Skin of body (tissue), 2 donors: ENCODE data around the gene AMFR. TPM values are rescaled to one million over a fixed set of nuclear protein-coding genes. Genes with fewer than 3 reads are reported as not detected.

Experiments
- DNase-seq: peaks from one replicate; lab custom pipeline; 2025; lab: John Stamatoyannopoulos, UW
- total RNA-seq: library from RNA; depleted of rRNA; stranded (reverse); fragments of >200 nt; gene quantifications from one replicate; pipeline ENCODE4 v1.2.3, GENCODE V29; 2014

Gene AMFR
- total RNA-seq, 1 donor from 2014 or later: 88.4 TPM

DNA sequence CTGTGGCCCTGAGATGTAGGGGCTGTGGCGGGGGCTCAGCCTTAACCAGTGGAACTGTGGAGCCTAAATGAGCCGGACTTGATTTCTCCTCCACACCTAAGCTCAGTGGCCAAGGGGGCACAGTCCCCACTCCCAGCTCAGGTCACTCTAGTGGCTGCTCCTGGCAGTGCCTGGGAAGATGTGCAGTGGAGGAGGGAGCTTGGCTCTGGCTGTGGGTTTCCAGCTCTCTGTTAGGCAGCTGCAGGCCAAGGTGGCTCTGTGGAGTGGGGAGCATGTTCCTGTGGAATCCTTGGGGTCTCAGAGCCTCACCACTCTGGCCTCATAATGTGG is 76.3 kb downstream of the AMFR start:
- DNase-seq: no peak

DNA sequence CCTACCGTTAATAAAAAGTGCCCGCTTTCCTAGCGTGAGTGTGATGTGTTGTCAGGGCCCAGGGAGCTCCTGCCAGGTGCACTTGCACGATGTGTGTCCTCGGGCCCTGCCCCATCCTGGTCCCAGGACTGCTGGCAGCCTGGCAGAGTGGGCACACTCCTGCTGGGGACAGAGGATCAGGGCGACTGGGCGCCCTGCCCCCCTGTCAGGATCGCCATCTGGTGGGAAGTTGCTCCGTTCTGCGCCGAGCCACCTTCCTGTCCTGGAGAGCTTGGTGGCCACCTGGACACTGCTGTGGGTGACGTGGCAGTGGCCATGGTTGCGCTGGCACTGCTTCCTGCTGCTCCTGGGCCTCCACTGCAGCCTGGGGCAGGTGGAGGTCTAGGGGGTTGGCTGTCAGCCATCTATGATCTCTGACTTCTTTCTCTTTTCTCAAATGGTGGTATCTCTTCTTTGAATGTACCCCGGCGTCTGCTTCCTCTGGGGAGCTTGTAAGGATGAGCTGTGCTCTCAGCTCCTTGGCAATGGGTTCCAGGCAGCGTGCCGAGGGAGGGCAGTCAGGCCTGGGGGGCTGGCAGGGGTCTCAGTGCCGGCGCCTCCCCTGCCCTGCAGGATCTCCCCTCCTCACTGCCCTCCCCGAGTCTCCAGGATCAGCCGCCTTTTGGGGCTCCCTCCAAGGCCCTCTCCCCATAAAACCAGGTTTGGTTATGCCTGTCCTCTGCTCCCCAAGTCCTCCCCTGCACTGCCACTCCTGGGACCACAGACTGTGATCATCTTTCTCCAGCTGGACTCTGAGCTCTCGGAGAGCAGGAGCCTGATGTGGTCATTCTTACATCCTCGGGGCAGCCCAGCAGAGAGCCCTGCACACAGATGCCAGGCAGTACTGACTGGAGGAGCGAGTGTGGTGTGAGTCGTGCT is 76.9 kb downstream of the AMFR start:
- no peak for DNase-seq

DNA sequence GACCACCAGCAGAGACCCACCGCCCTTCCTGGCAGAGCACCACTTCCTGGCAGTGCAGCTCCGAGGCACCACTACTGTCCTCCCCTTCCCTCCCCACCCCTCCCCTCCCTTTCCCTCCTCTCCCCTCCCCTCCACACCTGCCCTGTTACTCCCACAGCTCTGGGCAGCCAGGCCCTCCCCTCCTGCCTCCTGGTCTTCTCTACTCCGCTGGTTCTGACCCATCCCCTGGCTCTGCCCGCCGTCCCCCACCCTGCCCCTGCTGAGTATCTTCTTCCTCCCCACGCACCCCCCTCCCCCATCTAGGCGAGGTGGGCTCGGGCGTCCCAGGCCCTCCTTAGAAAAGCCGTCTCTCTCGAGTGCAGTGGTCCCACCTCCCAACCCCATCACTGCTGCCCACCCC is 77.7 kb downstream of the AMFR start:
- no peak for DNase-seq

DNA sequence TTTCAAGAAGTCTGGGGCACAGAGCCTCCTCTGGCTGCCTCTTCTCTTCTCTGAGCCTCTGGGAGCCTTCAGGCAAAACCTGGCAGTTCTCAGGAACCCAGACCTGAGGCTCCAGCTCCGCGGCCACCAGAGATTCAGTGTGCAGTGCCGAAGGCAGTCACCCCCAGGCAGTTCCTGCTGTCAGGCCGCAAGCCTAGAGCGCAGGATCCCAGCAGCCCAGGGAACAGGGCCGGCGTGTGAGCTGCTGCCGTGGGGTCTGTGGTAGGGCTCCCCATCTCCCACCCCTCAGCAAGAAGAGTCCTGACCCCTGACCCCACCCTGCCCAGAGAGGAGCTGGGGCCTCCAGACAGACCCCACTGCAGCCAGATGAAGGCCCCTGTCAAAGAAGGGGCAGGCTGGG is 78.2 kb downstream of the AMFR start:
- DNase-seq: no peak

DNA sequence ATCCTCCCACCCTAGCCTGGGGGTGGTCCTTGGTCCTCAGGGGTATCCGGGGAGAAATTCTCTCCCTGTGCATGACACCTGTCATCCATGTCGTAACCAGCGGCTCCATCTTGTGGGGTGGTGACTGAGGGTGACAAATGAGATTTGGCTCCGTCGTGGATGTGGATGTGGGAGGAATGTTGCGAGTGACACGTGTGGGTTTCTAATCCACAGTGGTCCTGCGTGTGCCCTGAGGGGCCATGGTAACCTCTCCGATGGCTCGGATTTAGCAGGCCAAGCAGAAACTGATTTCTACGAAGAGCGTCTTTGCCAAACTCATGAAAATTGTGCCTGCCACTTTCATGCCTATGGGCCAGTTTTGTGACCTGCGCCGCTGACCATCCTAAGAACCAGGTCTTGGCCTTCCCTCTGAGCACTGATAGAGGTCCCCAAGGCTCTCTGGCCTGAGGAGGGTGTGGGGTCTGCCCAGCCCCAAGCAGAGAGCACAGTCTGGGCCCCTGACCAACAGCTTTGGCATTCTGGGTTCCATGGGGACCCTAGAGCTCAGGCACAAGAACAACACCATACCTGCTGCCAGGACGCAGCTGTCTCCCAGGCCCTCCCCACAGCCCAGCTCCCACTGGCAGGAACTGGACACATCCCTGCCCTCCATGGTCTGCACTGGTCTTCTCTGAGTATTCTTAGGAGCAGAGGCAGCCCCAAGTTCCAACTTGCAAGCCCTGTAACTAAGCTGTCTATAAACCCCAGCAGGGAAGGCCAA is 79.0 kb downstream of the AMFR start:
- DNase-seq: no peak

DNA sequence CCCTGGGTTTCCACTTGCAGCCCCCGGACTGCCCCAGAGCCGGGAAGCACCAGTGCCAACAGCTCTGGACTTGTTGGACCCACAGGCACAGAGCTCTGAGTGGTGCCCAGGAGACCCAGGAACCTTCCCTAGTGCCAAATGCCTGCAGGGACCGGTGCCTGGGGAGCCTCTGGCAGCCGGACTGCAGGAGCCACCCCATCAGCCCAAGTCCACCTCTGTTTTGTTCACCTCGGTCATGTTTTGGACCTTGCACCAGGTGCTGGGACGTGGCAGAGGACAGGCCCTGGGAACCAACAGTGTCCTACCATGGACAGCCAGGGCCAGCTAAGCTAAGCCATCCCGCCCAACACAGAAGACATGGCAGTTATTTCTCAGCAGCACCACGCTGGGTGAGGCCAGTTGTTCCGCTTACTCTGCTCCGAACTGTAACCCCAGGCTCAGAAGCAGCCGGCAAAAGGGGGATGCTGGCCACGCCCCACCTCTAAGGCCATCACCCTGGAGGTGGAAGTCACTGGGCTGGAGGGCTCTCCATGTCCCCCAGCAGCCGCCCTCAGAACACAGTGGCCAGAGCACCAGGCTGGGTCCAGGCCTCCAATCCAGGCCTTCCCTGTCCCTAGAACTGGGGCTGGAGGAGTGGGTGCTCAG is 79.8 kb downstream of the AMFR start:
- no peak for DNase-seq

DNA sequence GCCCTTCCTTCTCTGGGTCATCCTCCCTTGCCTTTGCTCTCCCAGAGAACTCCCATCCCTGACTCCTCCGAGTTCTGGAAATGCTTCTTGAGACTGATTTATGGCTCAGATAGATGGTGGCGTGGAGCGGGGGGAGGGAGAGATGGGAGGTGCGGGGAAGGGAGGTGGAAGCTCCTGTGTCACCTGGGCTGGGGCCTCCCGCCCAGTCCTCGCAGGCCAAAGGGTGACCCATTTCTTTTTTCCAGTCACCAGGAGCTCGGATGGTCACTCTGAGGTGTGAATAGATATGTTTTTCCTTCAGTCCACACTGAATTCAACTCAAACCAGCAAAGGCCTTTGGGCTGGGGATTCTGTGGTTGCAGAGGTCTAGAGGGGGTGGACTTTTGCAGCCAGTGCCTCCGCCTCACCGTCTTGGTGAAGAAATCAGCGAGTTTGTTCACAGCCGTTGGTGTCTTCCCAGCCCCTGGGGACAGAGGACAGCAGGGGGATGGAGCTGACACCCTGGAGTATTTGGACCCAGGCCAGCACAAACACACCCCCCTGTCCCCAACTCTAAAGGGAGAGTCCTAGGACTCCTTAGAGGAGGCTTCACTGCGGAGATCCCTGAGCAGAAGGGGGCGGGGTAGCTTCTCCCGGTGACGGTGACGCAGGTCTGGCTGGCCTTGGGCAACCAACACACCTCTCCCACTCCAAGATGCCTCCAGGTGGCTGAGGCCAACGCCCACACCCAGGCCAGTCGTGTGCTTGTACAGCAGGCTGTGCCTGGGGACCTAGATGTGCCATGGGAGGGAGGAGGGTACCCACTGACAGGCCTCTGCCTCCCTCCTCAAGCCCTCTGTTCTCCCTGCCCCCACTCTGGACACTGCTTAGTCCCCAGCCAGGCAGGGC is 80.6 kb downstream of the AMFR start:
- DNase-seq: no peak

DNA sequence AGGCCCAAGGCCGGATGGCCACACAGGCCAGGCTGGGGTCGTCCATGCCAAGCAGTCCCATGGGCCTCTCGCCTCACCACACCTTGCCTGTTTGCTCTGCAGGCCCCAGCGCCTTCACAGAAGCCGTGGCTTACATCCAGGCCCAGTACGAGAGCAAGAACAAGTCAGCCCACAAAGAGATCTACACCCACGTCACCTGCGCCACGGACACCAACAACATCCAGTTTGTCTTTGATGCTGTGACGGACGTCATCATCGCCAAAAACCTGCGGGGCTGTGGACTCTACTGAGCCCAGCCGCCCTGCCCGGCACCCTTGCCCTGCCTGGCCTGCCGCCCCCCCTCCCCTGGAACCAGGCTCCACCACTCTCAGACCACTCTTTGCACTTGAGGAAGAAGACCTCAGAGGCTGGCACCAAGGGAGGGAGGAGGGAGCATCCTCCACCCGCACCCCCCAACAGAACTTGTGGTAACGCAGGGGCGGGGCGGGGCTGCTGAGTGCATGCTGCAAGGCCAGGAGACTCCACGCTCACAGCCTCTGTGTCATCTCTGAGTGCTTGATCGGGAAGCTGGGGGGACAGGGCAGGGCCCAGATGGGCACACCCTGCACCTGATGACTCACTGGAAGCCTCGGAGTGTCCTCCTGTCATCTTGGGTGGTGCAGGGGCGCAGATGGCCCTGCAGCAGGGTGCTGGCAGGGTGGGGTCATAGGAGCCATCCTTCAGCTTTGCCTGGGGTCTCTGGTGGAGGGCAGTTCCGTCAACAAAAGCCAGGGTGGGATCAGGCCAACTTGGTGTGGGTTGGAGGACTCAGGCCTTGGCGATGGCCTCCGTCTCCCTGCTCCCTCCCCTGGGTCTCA is 81.5 kb downstream of the AMFR start:
- no peak for DNase-seq

DNA sequence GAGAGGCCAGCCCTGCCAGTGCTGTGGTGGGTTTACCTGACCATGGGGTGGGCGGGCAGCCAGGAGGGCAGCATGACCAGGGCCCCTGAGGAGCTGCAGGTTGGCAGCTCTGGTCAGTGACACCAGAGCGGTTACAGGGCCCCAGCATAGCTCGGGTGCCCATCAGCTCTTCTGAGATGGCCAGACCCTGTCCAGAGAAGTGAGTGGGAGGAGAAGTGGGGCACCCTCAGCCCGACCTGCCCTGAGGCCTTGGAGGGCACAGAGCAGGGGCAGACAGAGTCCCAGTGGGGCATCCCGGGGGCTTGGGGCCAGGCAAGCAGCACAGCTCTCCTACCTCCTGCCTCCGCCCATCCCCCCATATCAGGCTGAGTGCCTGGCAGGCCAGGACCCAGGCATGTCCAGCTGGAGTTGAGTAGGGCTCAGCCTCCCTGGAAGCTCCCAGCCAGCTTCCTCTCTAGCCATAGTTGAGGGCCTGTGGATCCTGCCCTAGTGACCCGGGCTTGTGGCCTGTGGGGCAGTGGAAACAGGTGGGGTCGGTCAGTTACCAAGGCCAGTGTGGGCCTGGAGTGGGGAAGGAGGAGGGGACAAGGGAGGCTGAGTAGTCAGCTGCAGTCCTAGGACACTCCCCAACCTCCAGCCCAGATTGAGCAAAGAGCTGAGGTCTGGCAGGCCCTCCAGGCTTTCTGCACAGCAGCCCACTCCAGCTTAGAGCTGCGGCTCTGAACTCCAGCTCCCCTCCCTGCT is 83.5 kb downstream of the AMFR start:
- DNase-seq: no peak

DNA sequence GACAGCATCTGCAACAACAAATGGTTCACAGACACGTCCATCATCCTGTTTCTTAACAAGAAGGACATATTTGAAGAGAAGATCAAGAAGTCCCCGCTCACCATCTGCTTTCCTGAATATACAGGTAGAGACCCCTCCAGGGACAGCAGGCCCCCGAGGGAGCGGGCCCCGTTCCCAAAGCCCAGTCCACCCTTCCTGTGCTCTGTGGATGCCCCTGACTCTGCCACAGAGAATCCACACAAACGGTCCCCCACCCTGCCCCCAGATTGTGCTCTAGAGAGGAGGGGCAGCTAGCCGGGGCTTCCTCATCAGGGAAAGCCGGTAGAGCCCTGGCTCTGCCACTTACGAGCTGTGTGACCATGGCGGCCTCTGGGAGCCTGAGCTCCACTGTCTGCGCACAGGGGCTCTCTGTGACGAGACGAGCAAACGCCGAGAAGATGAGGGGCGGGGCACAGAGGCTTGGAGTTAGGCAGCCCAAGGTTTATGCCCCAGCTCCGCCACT is 84.4 kb downstream of the AMFR start:
- no peak for DNase-seq

DNA sequence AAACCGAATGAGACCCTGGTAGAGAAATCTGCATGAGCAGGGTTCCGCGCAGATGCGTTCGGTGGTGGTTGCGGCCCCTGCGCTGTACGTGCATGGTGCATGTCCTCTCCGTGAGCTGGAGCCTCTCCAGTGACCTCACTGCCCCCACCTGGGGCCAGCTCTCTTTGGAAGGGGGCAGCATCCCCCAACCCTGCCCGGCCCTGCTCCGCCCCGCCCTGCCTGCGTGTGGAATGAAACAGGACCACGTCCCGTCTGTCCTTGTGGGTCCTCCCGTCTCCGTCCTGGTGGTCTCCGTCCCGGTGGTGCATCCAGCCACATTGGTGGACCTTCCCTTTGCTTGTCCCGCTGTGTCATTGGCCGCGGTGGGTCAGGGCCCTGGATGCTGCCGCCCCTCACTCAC is 84.9 kb downstream of the AMFR start:
- DNase-seq: no peak

DNA sequence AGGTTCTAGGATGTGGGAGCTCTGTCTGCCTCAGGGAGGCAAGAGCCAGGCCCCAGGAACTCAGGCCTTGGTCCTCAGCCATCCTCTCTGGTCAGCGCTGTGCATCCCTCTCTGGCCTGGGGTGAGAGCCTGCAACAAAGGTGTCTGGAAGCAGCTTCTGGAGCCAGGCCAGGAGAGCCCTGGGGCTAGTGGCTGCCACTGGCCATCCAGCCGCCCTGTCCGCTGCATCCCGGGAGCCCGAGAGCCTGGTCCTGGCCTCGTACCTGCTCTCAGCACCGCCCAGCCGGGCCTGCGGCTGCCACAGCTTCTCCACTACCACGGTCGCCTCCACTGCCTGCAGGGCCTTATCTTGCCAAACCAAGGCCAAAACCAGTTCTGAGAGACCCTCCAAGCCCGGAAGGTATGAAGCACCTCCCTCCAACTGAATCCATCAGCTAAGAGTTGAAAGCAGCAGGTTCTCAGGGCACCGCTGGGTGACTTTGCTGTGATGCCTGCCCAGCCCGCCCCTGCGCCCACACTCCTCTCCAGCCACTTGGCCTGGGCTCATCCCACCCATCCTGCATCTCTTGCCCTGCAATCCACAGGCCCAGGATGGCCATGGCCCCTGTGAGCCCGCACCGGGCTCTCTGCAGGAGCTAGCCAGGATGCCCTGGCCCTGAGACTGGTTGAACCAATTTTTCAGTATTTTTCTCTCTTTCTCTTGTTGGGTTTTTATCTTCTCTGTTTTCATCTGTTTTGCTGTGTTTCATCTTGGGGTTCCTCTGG is 85.7 kb downstream of the AMFR start:
- DNase-seq: no peak

DNA sequence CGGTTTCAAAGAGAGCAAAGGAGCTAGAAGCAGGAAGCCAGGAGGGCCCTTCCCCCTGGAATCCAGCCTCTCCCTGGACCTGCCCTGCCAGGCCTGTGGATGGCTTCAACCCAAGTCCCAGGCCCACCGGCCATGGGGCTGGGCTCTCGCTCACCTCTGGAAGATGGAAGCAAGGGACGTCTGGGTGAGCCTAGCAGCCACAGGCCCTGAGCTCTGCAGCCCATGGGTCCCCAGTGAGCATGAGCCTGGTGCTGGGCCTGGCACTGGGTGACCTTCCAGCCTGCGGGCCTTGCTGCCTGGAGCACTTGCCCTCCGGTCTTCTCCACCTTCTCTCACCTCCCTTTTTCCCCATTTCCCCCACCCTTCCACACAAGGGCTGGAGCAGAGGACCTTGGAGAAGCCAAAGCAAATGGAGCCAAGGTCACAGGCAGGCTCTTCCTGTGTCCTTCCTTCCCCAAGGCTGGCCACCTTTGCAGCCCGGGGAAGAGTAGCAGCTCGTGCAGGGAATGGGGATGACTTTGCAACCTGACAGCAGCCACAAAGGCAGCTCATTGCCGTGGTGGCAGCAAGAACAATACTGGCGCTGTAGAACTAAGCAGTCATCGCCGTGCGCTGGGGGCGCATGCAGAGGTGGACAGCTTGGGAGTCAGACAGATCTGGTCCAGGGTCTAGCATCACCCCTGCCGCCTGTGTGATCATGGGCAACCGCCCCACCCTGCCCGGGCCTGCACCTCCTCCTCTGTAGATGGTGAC is 86.6 kb downstream of the AMFR start:
- no peak for DNase-seq

DNA sequence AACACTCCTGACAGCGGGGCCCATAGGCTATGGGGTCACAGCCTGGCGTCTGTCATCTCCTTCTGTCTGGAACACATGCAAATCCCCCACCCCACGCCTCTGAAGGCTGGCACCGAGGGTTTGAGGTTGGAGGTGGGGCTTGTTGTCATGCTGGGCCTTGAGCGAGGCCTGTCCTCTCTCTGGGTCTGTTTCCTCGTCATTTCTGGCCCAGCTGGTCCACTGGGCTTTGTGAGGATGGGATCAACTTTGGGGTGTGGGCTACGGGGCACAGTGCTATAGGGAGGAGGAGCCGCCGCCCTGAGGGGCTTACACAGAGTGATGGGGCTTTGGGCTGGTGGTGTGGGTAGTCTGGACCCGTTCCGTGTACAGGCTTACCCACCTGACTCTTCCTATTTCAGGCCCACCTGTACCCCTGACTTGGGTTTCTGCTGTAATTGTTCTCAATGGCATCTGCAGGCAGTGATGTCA is 87.5 kb downstream of the AMFR start:
- no peak for DNase-seq

DNA sequence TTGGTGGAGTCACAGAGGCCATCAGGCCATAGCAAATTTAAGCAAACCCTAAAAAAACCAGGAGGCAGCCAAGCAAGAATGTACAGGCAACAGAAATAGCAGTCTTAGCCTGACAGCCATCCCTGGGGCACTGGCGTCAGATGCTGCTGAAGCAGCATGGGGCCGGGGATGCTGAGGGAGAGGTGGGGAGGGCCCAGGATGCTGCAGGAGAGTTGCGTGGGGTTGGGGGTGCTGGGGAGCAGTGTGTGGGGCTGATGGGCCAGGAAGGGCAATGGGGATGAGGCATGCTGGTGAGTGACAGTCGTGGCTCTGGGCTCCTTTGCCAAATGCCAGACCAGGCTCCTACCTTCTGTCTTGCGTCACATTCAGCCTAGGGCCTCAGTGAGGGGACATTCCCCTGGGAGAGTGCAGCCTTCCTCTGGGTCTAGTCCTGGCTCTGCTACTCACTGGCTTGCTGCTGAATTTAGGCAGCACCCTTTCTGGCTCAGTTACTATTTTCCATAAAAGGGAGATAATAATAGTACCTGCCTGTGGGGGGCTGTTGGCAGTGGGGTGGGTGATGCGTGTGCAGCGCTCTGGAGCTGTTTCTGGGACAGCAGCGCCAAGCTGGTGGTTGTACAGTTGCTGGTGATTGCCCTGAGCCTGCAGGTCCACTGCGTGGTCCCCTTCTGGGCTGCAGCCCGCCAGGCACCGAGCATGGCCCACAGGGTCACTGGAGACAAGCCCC is 88.1 kb downstream of the AMFR start:
- DNase-seq: no peak

DNA sequence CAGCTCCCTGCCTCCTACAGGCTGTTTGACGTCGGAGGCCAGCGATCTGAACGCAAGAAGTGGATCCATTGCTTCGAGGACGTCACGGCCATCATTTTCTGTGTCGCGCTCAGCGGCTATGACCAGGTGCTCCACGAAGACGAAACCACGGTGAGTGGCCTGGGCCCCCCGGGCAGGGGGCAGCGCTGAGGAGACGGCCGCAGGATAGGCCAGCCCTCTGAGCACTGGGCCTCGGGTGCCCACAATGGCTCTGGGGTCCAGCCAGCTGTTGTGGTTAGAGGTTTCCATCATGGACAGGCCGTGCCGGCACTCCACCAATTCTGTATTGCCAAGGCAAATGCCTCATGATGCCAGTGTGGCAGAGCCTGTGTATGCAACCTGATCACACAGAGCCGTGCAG is 88.6 kb downstream of the AMFR start:
- no peak for DNase-seq

DNA sequence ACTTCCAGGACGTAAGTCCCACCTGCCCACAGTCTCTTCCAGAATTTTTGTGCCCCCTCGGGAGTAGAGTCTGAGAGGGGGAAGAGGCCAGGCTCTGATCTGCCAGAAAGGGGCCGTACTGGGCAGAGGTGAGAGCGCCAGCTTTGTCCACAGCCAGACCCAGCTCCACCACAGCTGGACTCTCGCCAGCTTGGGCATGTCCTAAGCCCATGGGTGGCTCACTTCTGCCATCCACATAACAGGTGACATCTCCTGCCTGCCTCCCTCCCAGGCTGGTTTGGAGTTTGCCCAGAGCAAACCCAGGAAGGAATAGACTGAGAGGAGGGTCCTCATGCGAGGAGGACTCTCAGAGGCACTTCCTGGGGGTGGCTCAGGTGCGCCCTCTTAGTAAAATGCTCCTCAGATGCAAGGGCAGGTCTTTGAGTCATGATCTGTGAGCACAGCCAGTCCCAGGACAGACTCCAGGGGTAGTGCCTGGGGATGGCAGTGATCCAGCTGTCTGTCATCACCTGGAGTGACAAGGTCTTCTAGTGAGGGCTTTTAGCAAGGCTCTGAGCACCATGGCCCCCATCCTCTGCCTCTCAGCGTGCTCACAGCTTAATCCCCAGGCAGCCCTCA is 89.2 kb downstream of the AMFR start:
- DNase-seq: no peak
